SW 1271 (cell line): Measurements from ENCODE around the gene C1orf50.

Source experiments
- DNase-seq, 2 experiments: peaks; one replicate each; lab custom pipeline; 2025; lab: John Stamatoyannopoulos, UW

C1orf50 gene

GRCh38 chr1:42759114-42759513 is 7.9 kb upstream of the C1orf50 start:
- DNase-seq = no peak

GRCh38 chr1:42761567-42761966 is 5.5 kb upstream of the C1orf50 start:
- DNase-seq = no peak

- no peak for DNase-seq
Measured at GRCh38 chr1:42762269-42762668, 4.8 kb upstream of the C1orf50 start.

GRCh38 chr1:42765269-42765668 is 1.8 kb upstream of the C1orf50 start:
- DNase-seq = no peak

- DNase-seq = peak; percentile 50 to 83
Measured at GRCh38 chr1:42765832-42766740, 963 bp upstream of the C1orf50 start.

- peak in 1 of 2 experiments; percentile 33 for DNase-seq
Measured at GRCh38 chr1:42767510-42768000, 506 bp downstream of the C1orf50 start.

- no peak for DNase-seq
Measured at GRCh38 chr1:42768172-42768571, 1.1 kb downstream of the C1orf50 start.

GRCh38 chr1:42769811-42770210 is 2.8 kb downstream of the C1orf50 start:
- no peak for DNase-seq

- DNase-seq = no peak
Measured at GRCh38 chr1:42773420-42773819, 6.4 kb downstream of the C1orf50 start.

- DNase-seq = no peak
Measured at GRCh38 chr1:42774928-42775526, 8.0 kb downstream of the C1orf50 start.

GRCh38 chr1:42776502-42776901 is 9.5 kb downstream of the C1orf50 start:
- DNase-seq = no peak

- DNase-seq = peak in 1 of 2 experiments; percentile 11
Measured at GRCh38 chr1:42777852-42778251, 10.8 kb downstream of the C1orf50 start.

- DNase-seq = no peak
Measured at GRCh38 chr1:42779725-42780124, 12.7 kb downstream of the C1orf50 start.

GRCh38 chr1:42780176-42780575 is 13.1 kb downstream of the C1orf50 start:
- no peak for DNase-seq

- DNase-seq = no peak
Measured at GRCh38 chr1:42783092-42783491, 16.0 kb downstream of the C1orf50 start.

GRCh38 chr1:42784547-42784945 is 17.5 kb downstream of the C1orf50 start:
- DNase-seq = no peak

GRCh38 chr1:42784946-42785693 is 18.1 kb downstream of the C1orf50 start, which contains the start of gene TMEM269:
TMEM269 (plus strand) TSS chr1:42784991; CDS start chr1:42789894, 4,903 bp downstream.
- DNase-seq = no peak

- no peak for DNase-seq
Measured at GRCh38 chr1:42786097-42786496, 19.0 kb downstream of the C1orf50 start.

GRCh38 chr1:42788021-42788420 is 21.0 kb downstream of the C1orf50 start:
- DNase-seq = no peak

- DNase-seq = no peak
Measured at GRCh38 chr1:42793824-42794223, 26.8 kb downstream of the C1orf50 start.

- no peak for DNase-seq
Measured at GRCh38 chr1:42797414-42797813, 30.4 kb downstream of the C1orf50 start.

- no peak for DNase-seq
Measured at GRCh38 chr1:42797979-42798378, 30.9 kb downstream of the C1orf50 start.
